NT2/D1 (cell line): ENCODE measurements around the gene LAGE3.

Experiments used
- DNase-seq: peaks from one replicate; pipeline ENCODE4 v3.0.0-alpha.2; 2011; ENCODE audit warnings: low read depth, low spot score
- H3K27me3 ChIP-seq: 2 replicates; pipeline ENCODE4 v1.6.0; 2011; ENCODE audit warnings: mild to moderate bottlenecking; ENCODE audit not compliant: insufficient read length, insufficient read depth
- H3K36me3 ChIP-seq: 2 replicates; pipeline ENCODE4 v1.6.1; 2011; ENCODE audit warnings: mild to moderate bottlenecking, low read length, mixed read lengths; ENCODE audit not compliant: insufficient read depth, insufficient read length
- H3K4me1 ChIP-seq: 2 replicates; pipeline ENCODE4 v1.5.1; 2011; ENCODE audit not compliant: insufficient read depth, insufficient read length
- H3K4me3 ChIP-seq: 2 replicates; pipeline ENCODE4 v1.5.1; 2011; ENCODE audit warnings: low read depth; ENCODE audit not compliant: insufficient read length
- H3K9ac ChIP-seq: 2 replicates; pipeline ENCODE4 v1.6.0; 2011; ENCODE audit warnings: low read depth; ENCODE audit not compliant: insufficient read length
- H3K9me3 ChIP-seq: 2 replicates; pipeline ENCODE4 v1.5.1; 2011; ENCODE audit warnings: mild to moderate bottlenecking, low read length; ENCODE audit not compliant: insufficient read depth
- SUZ12 ChIP-seq: IDR thresholded peaks from 2 replicates; pipeline ENCODE4 v1.6.1; 2011; ENCODE audit not compliant: insufficient read length, insufficient read depth; ENCODE audit errors: extremely low read depth
- YY1 ChIP-seq: IDR thresholded peaks from 2 replicates; pipeline ENCODE4 v1.6.1; 2011; ENCODE audit not compliant: insufficient read length, insufficient read depth
- ZNF274 ChIP-seq: IDR thresholded peaks from 2 replicates; pipeline ENCODE4 v1.6.1; 2011; ENCODE audit warnings: mild to moderate bottlenecking, low read depth, low read length

The LAGE3 gene

GRCh38 chrX:154441564-154441963 is 37.5 kb downstream of the LAGE3 start:
- H3K9me3 ChIP-seq: no peaks in the 10 kb centered on the region
- H3K4me1 ChIP-seq: no peaks in the 10 kb centered on the region
- peaks cover 52% of the 10 kb centered on the region for H3K36me3 ChIP-seq
- no peak overlapping the region for H3K9ac ChIP-seq
- no peak overlapping the region for H3K4me3 ChIP-seq
- TF ChIP-seq YY1: no peak
- TF ChIP-seq SUZ12: no peak
- no peak for TF ChIP-seq ZNF274
- no peaks in the 10 kb centered on the region for H3K27me3 ChIP-seq
- DNase-seq: no peak

- H3K9me3 ChIP-seq: no peaks in the 10 kb centered on the region
- TF ChIP-seq SUZ12: no peak
- no peak for TF ChIP-seq ZNF274
- no peak for TF ChIP-seq YY1
- no peak overlapping the region for H3K4me3 ChIP-seq
- H3K27me3 ChIP-seq: no peaks in the 10 kb centered on the region
- H3K9ac ChIP-seq: no peak overlapping the region
- no peak for DNase-seq
- H3K36me3 ChIP-seq: peaks cover 50% of the 10 kb centered on the region
- H3K4me1 ChIP-seq: no peaks in the 10 kb centered on the region
Measured at GRCh38 chrX:154440623-154441357, 38.3 kb downstream of the LAGE3 start.

- no peak overlapping the region for H3K9ac ChIP-seq
- no peaks in the 10 kb centered on the region for H3K9me3 ChIP-seq
- TF ChIP-seq ZNF274 (no peak), SUZ12 (no peak), YY1 (no peak)
- H3K4me3 ChIP-seq: no peak overlapping the region
- peaks cover 55% of the 10 kb centered on the region for H3K36me3 ChIP-seq
- no peaks in the 10 kb centered on the region for H3K27me3 ChIP-seq
- no peaks in the 10 kb centered on the region for H3K4me1 ChIP-seq
- no peak for DNase-seq
Measured at GRCh38 chrX:154439841-154440240, 39.2 kb downstream of the LAGE3 start.

GRCh38 chrX:154437971-154438893 is 40.8 kb downstream of the LAGE3 start:
- TF ChIP-seq YY1 (no peak), SUZ12 (no peak), ZNF274 (no peak)
- H3K4me3 ChIP-seq: peak overlapping the region; percentile 56
- H3K9me3 ChIP-seq: no peaks in the 10 kb centered on the region
- H3K27me3 ChIP-seq: no peaks in the 10 kb centered on the region
- no peak for DNase-seq
- peak overlapping the region; percentile 56 for H3K9ac ChIP-seq
- H3K4me1 ChIP-seq: no peaks in the 10 kb centered on the region
- H3K36me3 ChIP-seq: peaks cover 69% of the 10 kb centered on the region

GRCh38 chrX:154436983-154437752 is 41.9 kb downstream of the LAGE3 start, which contains the start of gene GDI1:
TSS of gene GDI1 (plus strand) at chrX:154437154. CDS start at chrX:154437255, 101 bp downstream.
- H3K9me3 ChIP-seq: no peaks in the 10 kb centered on the region
- H3K4me3 ChIP-seq: peak within 1 kb of the TSS; percentile 56
- no peaks in the 10 kb centered on the region for H3K27me3 ChIP-seq
- H3K9ac ChIP-seq: peak within 1 kb of the TSS; percentile 76
- DNase-seq: no peak
- TF ChIP-seq YY1: peak; percentile 34
- TF ChIP-seq SUZ12: no peak
- no peaks in the 10 kb centered on the region for H3K4me1 ChIP-seq
- H3K36me3 ChIP-seq: peaks cover 72% of the 10 kb centered on the region

GRCh38 chrX:154436374-154436982 is 42.6 kb downstream of the LAGE3 start:
- peak overlapping the region; percentile 8 for H3K4me3 ChIP-seq
- H3K9ac ChIP-seq: no peak overlapping the region
- DNase-seq: no peak
- TF ChIP-seq SUZ12: no peak
- no peak for TF ChIP-seq ZNF274
- H3K4me1 ChIP-seq: no peaks in the 10 kb centered on the region
- H3K27me3 ChIP-seq: no peaks in the 10 kb centered on the region
- H3K9me3 ChIP-seq: no peaks in the 10 kb centered on the region
- peaks cover 65% of the 10 kb centered on the region for H3K36me3 ChIP-seq
